ENCODE results near the gene CFP. TPM values are rescaled to one million over a fixed set of nuclear protein-coding genes. Genes with fewer than 3 reads are reported as not detected.
A peak's percentile ranks its signal among the peaks of the same experiment; 100 is the strongest.
"Not testable (repeated sequence)": the region's sequence is repeated elsewhere in the genome, so short reads cannot be mapped to it uniquely, and the experiment has no call there.

The CFP gene
- total and polyA plus RNA-seq, 2 of the 13 experiments (the other 11 are each of a cell fraction or from before 2014, with no cell fraction given): 0.01 TPM; not detected in 1

DNA sequence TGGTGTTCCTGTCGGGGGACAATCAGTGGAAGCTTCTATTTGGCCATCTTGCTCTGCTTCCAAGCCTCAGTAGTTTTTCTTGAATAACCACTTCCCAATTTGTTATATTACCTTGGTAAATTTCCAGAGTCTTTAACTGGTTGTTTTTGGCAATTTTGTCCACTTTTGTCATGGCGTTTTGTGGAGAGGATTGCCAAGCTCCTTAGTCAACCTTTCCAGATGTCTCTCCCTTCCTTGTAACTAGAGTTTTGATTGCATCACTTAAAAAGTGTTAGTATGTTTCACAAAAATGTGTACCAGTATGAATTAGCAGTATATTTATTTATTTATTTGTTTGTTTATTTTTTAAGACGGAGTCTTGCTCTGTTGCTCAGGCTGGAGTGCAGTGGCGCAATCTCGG lies 45.0 kb upstream of the CFP start:
- H3K4me1 ChIP-seq (ENCODE audit: insufficient read depth, low read length): no peaks in the 10 kb centered on the region
- no peak overlapping the region for H2AFZ ChIP-seq (ENCODE audit: low read length)
- ChIA-PET CTCF (ENCODE audit: low intra/inter-chr PET ratio, low total read pairs) (no interaction called here), POLR2A (no interaction called here)
- in situ Hi-C loops (cut with HindIII; ENCODE audit: extremely low pct_ligation_motif_present, low pct_unique_long_range_greater_than_20kb): no loop called here
- DNase-seq (ENCODE audit: low spot score): no peak
- H3K79me2 ChIP-seq (ENCODE audit: insufficient read depth, low read length): no peaks in the 10 kb centered on the region
- no peaks in the 10 kb centered on the region for H3K9me3 ChIP-seq (ENCODE audit: low read length)
- intact Hi-C loops (cut with micrococcal nuclease; ENCODE audit: unreplicated experiment): no loop called here
- H3K36me3 ChIP-seq (replicated peaks in 1 of 2; ENCODE audit: control insufficient read depth in 1 of 2, insufficient read depth in 2 of 2, low read length in 2 of 2): no peaks in the 10 kb centered on the region
- no peaks in the 10 kb centered on the region for H4K20me1 ChIP-seq (ENCODE audit: insufficient read depth, low read length)
- BruUV-seq (replicated peaks): no TSS peak
- H3K27ac ChIP-seq (ENCODE audit: extremely low read length, insufficient read depth, low read length): no peak overlapping the region
- TF ChIP-seq MED1 (CRISPR knock-in tag; IDR thresholded peaks at IDR 0.05): no peak
- no peak overlapping the region for H3K4me2 ChIP-seq (ENCODE audit: low read depth, low read length)
- no peaks in the 10 kb centered on the region for H3K27me3 ChIP-seq (ENCODE audit: control insufficient read depth in 1 of 2, insufficient read depth in 2 of 2, low read length in 2 of 2)
- FAIRE-seq: no peak
- WGBS (ENCODE audit: low lambda C conversion rate): 52% methylated on average over 5 of the region's 5 CpGs
- H3K9ac ChIP-seq (ENCODE audit: insufficient read depth, low read depth, low read length): no peak overlapping the region
- H3K4me3 ChIP-seq (replicated peaks in 1 of 3; ENCODE audit: insufficient read depth in 1 of 3, low read depth in 2 of 3, low read length in 3 of 3): no peak overlapping the region
- no peak for ATAC-seq

- H3K36me3 ChIP-seq (replicated peaks in 1 of 2; ENCODE audit: control insufficient read depth in 1 of 2, insufficient read depth in 2 of 2, low read length in 2 of 2); H3K4me3 ChIP-seq (replicated peaks in 1 of 3; ENCODE audit: insufficient read depth in 1 of 3, low read depth in 2 of 3, low read length in 3 of 3); BruUV-seq (replicated peaks); intact Hi-C loops (cut with micrococcal nuclease; ENCODE audit: unreplicated experiment); H3K27ac ChIP-seq (ENCODE audit: extremely low read length, insufficient read depth, low read length); ATAC-seq; H3K9ac ChIP-seq (ENCODE audit: insufficient read depth, low read depth, low read length); H2AFZ ChIP-seq (ENCODE audit: low read length); H3K79me2 ChIP-seq (ENCODE audit: insufficient read depth, low read length); H3K4me1 ChIP-seq (ENCODE audit: insufficient read depth, low read length); CTCF ChIA-PET (ENCODE audit: low intra/inter-chr PET ratio, low total read pairs); in situ Hi-C loops (cut with HindIII; ENCODE audit: extremely low pct_ligation_motif_present, low pct_unique_long_range_greater_than_20kb); H3K9me3 ChIP-seq (ENCODE audit: low read length); H4K20me1 ChIP-seq (ENCODE audit: insufficient read depth, low read length); DNase-seq (ENCODE audit: low spot score); H3K4me2 ChIP-seq (ENCODE audit: low read depth, low read length); POLR2A ChIA-PET; H3K27me3 ChIP-seq (ENCODE audit: control insufficient read depth in 1 of 2, insufficient read depth in 2 of 2, low read length in 2 of 2); FAIRE-seq: not testable (repeated sequence)
- WGBS (ENCODE audit: low lambda C conversion rate): 64% methylated on average over 4 of the region's 4 CpGs
Measured at GRCh38 chrX:47665797-47666196, 36.1 kb upstream of the CFP start.

- no peak for TF ChIP-seq ZBTB7A (CRISPR knock-in tag; IDR thresholded peaks at IDR 0.05)
- no peaks in the 10 kb centered on the region for H3K27me3 ChIP-seq (ENCODE audit: control insufficient read depth in 1 of 2, insufficient read depth in 2 of 2, low read length in 2 of 2)
- DNase-seq (ENCODE audit: low spot score) (peak; percentile 4), FAIRE-seq (no peak), ATAC-seq (no peak)
- no peaks in the 10 kb centered on the region for H3K36me3 ChIP-seq (replicated peaks in 1 of 2; ENCODE audit: control insufficient read depth in 1 of 2, insufficient read depth in 2 of 2, low read length in 2 of 2)
- H3K4me3 ChIP-seq (replicated peaks in 1 of 3; ENCODE audit: insufficient read depth in 1 of 3, low read depth in 2 of 3, low read length in 3 of 3): no peak overlapping the region
- ChIA-PET CTCF (ENCODE audit: low intra/inter-chr PET ratio, low total read pairs) (no interaction called here), POLR2A (no interaction called here)
- intact Hi-C loops (cut with micrococcal nuclease; ENCODE audit: unreplicated experiment) (no loop called here), in situ Hi-C loops (cut with HindIII; ENCODE audit: extremely low pct_ligation_motif_present, low pct_unique_long_range_greater_than_20kb) (no loop called here)
- WGBS (ENCODE audit: low lambda C conversion rate): 63% methylated on average over 5 of the region's 5 CpGs
- no peak overlapping the region for H2AFZ ChIP-seq (ENCODE audit: low read length)
- H3K9ac ChIP-seq (ENCODE audit: insufficient read depth, low read depth, low read length): no peak overlapping the region
- no peaks in the 10 kb centered on the region for H3K9me3 ChIP-seq (ENCODE audit: low read length)
- BruUV-seq (replicated peaks): no TSS peak
- H4K20me1 ChIP-seq (ENCODE audit: insufficient read depth, low read length): no peaks in the 10 kb centered on the region
- H3K79me2 ChIP-seq (ENCODE audit: insufficient read depth, low read length): no peaks in the 10 kb centered on the region
- H3K4me1 ChIP-seq (ENCODE audit: insufficient read depth, low read length): peaks cover 4% of the 10 kb centered on the region
- no peak overlapping the region for H3K27ac ChIP-seq (ENCODE audit: extremely low read length, insufficient read depth, low read length)
- H3K4me2 ChIP-seq (ENCODE audit: low read depth, low read length): no peak overlapping the region
Measured at GRCh38 chrX:47664737-47665136, 35.0 kb upstream of the CFP start.

Measured in HepG2 (cell line).